Left lung (tissue), 14 donors: ENCODE measurements around the gene ALDH1A1. TPM values are rescaled to one million over a fixed set of nuclear protein-coding genes. Genes with fewer than 3 reads are reported as not detected.

Source experiments
- ATAC-seq: fragments of 200-7000 bp; cut with Tn5 transposase; one replicate; pipeline ENCODE4 v1.9.1; 2020; ENCODE audit warnings: moderate library complexity
- DNase-seq, 4 donors: peaks; one replicate each; pipeline ENCODE4 v3.0.0-alpha.2; 2013 to 2020
- H3K27ac ChIP-seq, 2 donors: fragments of 200-600 bp; sonication (generic) in 1 of 2; one replicate each; pipeline versions ENCODE4 v1.5.0 to v1.8.0; 2020 to 2021
- H3K27me3 ChIP-seq, 2 donors: fragments of 200-600 bp; sonication (generic) in 1 of 2; one replicate each; pipeline versions ENCODE4 v1.5.0 to v1.8.0; 2020 to 2021
- H3K36me3 ChIP-seq, 2 donors: fragments of 200-600 bp; sonication (generic) in 1 of 2; one replicate each; pipeline versions ENCODE4 v1.5.0 to v1.8.0; 2020 to 2021
- H3K4me1 ChIP-seq, 2 donors: fragments of 200-600 bp; one replicate each; pipeline ENCODE4 v1.8.0; 2021
- H3K4me3 ChIP-seq, 2 donors: fragments of 200-600 bp; sonication (generic) in 1 of 2; one replicate each; pipeline versions ENCODE4 v1.5.0 to v1.8.0; 2020 to 2021; ENCODE audit warnings: mild to moderate bottlenecking in 1 of 2
- H3K9me3 ChIP-seq, 2 donors: fragments of 200-600 bp; sonication (generic) in 1 of 2; one replicate each; pipeline versions ENCODE4 v1.5.0 to v1.8.0; 2020 to 2021
- intact Hi-C, 2 donors: fragments of 100-400 bp; cut with DNase I; formaldehyde crosslinking; loops; one replicate each; pipeline versions ENCODE4 v1.11.2 to v1.14.2; 2022
- long read RNA-seq, 12 donors: library from polyadenylated mRNA in 2 of 12; unstranded in 2 of 12; transcript quantifications; one replicate each; pipeline ENCODE4 v2.0.0 and lab custom pipeline, GENCODE V29; 2019 to 2026
- polyA plus RNA-seq, 6 donors: library from polyadenylated mRNA; unstranded; fragments of 120-200 nt; gene quantifications; one replicate each; pipeline ENCODE4 v1.2.1, GENCODE V29; 2013; ENCODE audit not compliant: insufficient read length in 6 of 6
- total RNA-seq, 2 donors: library from RNA; stranded (reverse); fragmentation: NEBNext Ultra II Directional; extraction: Animal tissue kit (Norgen Biotek cat#: 25700); gene quantifications; one replicate each; pipeline ENCODE4 v1.2.1, GENCODE V29; 2021
- TF ChIP-seq, protein P1 (sequence below), 2 donors: fragments of 200-600 bp; sonication (generic) in 1 of 2; IDR thresholded peaks; one replicate each; pipeline versions ENCODE4 v1.5.0 to v1.8.0; 2021; ENCODE audit warnings: antibody characterized with exemption in 2 of 2
- donor health status: DM: no; HTN: yes; CAD: no.
- donor health status: DM: no; HTN: no; CAD: no.

ALDH1A1 gene
- total RNA-seq (100 to 1,000 TPM in 1 of 2 donors, 10 to 100 TPM in 1; 77.7 to 126 TPM), polyA plus RNA-seq (10 to 100 TPM; 23.2 to 50.6 (median 42.5) TPM)
- long read RNA-seq, donor 1, transcript ALDH1A1-201 (13 exons, 2,107 nt), result major isoform, 22 of 22 reads
- long read RNA-seq, donor 1, partial matches to known transcripts, result 0 of 22 reads
- long read RNA-seq, donor 1, other reads (novel, unspliced or antisense), result 0 of 22 reads
- long read RNA-seq, donor 2, transcript ALDH1A1-201 (13 exons, 2,107 nt), result major isoform, 11 of 22 reads
- long read RNA-seq, donor 2, partial matches to known transcripts, result 11 of 22 reads
- long read RNA-seq, donor 2, other reads (novel, unspliced or antisense), result 0 of 22 reads
- long read RNA-seq, donor 3, transcript ALDH1A1-201 (13 exons, 2,107 nt), result major isoform, 6 of 6 reads
- long read RNA-seq, donor 3, partial matches to known transcripts, result 0 of 6 reads
- long read RNA-seq, donor 3, other reads (novel, unspliced or antisense), result 0 of 6 reads
- long read RNA-seq, donor 4, transcript ALDH1A1-201 (13 exons, 2,107 nt), result major isoform, 57 of 68 reads
- long read RNA-seq, donor 4, partial matches to known transcripts, result 6 of 68 reads
- long read RNA-seq, donor 4, other reads (novel, unspliced or antisense), result 5 of 68 reads
- long read RNA-seq, donor 5, transcript ALDH1A1-201 (13 exons, 2,107 nt), result major isoform, 16 of 28 reads
- long read RNA-seq, donor 5, partial matches to known transcripts, result 12 of 28 reads
- long read RNA-seq, donor 5, other reads (novel, unspliced or antisense), result 0 of 28 reads
- long read RNA-seq, donor 6, transcript ALDH1A1-201 (13 exons, 2,107 nt), result major isoform, 16 of 16 reads
- long read RNA-seq, donor 6, partial matches to known transcripts, result 0 of 16 reads
- long read RNA-seq, donor 6, other reads (novel, unspliced or antisense), result 0 of 16 reads
- long read RNA-seq, donor 7, transcript ALDH1A1-201 (13 exons, 2,107 nt), result major isoform, 7 of 12 reads
- long read RNA-seq, donor 7, partial matches to known transcripts, result 5 of 12 reads
- long read RNA-seq, donor 7, other reads (novel, unspliced or antisense), result 0 of 12 reads
- long read RNA-seq, donor 8, transcript ALDH1A1-201 (13 exons, 2,107 nt), result major isoform, 8 of 9 reads
- long read RNA-seq, donor 8, partial matches to known transcripts, result 0 of 9 reads
- long read RNA-seq, donor 8, other reads (novel, unspliced or antisense), result 0 of 9 reads
- long read RNA-seq, donor 9, result 0 reads
- long read RNA-seq, donor 10, transcript ALDH1A1-201 (13 exons, 2,107 nt), result major isoform, 45 of 53 reads
- long read RNA-seq, donor 10, partial matches to known transcripts, result 3 of 53 reads
- long read RNA-seq, donor 10, other reads (novel, unspliced or antisense), result 5 of 53 reads
- long read RNA-seq, donor 11, partial matches to known transcripts, result 161 of 163 reads
- long read RNA-seq, donor 11, other reads (novel, unspliced or antisense), result 0 of 163 reads
- long read RNA-seq, donor 12, transcript ALDH1A1-201 (13 exons, 2,107 nt), result major isoform, 6 of 6 reads
- long read RNA-seq, donor 12, partial matches to known transcripts, result 0 of 6 reads
- long read RNA-seq, donor 12, other reads (novel, unspliced or antisense), result 0 of 6 reads

DNA sequence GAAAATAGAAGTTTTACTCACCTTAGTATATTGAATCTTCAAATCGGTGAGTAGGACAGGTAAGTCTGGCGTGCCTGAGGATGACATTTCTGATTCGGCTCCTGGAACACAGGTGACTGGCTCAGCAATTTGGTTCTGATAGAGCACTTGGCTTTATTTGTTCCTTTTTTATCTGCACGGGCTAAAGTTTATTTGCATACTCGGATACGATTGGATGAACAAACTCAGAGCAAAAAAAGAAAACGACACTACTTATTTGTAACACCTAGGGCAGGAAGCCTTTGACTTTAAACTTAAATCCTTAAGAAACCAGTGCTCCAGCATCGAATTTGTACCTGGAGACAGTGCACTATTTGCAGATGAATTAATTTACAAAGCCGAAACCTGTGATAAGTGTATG is at the start of gene ALDH1A1:
TSS of gene ALDH1A1 (minus strand) at position 140 of the 400 bp plus-strand sequence. CDS start at position 87, 53 bp downstream.
- H3K4me3 ChIP-seq, result peak within 1 kb of the TSS; percentile 34 to 42
- peak in 2 of 4 donors; percentile 34 to 39 for DNase-seq
- TF ChIP-seq, protein P1, sequence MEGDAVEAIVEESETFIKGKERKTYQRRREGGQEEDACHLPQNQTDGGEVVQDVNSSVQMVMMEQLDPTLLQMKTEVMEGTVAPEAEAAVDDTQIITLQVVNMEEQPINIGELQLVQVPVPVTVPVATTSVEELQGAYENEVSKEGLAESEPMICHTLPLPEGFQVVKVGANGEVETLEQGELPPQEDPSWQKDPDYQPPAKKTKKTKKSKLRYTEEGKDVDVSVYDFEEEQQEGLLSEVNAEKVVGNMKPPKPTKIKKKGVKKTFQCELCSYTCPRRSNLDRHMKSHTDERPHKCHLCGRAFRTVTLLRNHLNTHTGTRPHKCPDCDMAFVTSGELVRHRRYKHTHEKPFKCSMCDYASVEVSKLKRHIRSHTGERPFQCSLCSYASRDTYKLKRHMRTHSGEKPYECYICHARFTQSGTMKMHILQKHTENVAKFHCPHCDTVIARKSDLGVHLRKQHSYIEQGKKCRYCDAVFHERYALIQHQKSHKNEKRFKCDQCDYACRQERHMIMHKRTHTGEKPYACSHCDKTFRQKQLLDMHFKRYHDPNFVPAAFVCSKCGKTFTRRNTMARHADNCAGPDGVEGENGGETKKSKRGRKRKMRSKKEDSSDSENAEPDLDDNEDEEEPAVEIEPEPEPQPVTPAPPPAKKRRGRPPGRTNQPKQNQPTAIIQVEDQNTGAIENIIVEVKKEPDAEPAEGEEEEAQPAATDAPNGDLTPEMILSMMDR (IDR thresholded peaks at IDR 0.05), result no peak
- no peaks in the 10 kb centered on the region for H3K27me3 ChIP-seq
- H3K27ac ChIP-seq, result peak within 1 kb of the TSS; percentile 72 to 83
- intact Hi-C loops, result no loop called here
- H3K36me3 ChIP-seq, result no peaks in the 10 kb centered on the region
- H3K4me1 ChIP-seq, result peaks cover 5 to 68% of the 10 kb centered on the region in 2 donors
- peak; percentile 86 for ATAC-seq
- H3K9me3 ChIP-seq, result no peaks in the 10 kb centered on the region

DNA sequence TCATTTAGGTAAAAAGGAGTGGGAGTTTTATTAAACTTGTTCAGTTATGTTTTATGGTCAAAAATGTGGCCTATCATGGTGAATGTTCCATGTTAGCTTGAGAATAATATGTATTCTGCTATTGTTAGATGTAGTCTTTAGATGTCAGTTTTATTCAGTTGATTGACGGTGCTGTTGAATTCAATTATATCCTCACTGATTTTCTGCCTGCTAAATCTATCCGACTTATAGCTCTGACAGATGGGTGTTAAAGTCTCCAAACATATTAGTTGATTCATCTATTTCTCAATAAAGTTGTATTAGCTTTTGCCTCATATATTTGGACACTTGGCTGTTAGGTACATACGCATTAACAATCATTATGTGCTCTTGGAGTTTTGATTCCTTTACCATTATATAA is 49.0 kb upstream of the ALDH1A1 start:
- TF ChIP-seq, protein P1 (IDR thresholded peaks at IDR 0.05), result no peak
- Histone ChIP-seq H3K36me3 (no peaks in the 10 kb centered on the region), H3K27me3 (no peaks in the 10 kb centered on the region), H3K4me1 (peaks cover 0 to 8% of the 10 kb centered on the region in 2 donors), H3K4me3 (no peak overlapping the region), H3K27ac (no peak overlapping the region), H3K9me3 (no peaks in the 10 kb centered on the region)
- no peak for ATAC-seq
- intact Hi-C loops, result no loop called here
- no peak for DNase-seq

- ATAC-seq (no peak), DNase-seq (no peak)
- peaks cover 0 to 8% of the 10 kb centered on the region in 2 donors for H3K4me1 ChIP-seq
- no peak overlapping the region for H3K4me3 ChIP-seq
- no peaks in the 10 kb centered on the region for H3K27me3 ChIP-seq
- intact Hi-C loops, result no loop called here
- H3K36me3 ChIP-seq, result no peaks in the 10 kb centered on the region
- no peak overlapping the region for H3K27ac ChIP-seq
- TF ChIP-seq, protein P1 (IDR thresholded peaks at IDR 0.05), result no peak
- no peaks in the 10 kb centered on the region for H3K9me3 ChIP-seq
These were observed 45.5 kb upstream of the ALDH1A1 start for GRCh38 chr9:72998363-72998762.

DNA sequence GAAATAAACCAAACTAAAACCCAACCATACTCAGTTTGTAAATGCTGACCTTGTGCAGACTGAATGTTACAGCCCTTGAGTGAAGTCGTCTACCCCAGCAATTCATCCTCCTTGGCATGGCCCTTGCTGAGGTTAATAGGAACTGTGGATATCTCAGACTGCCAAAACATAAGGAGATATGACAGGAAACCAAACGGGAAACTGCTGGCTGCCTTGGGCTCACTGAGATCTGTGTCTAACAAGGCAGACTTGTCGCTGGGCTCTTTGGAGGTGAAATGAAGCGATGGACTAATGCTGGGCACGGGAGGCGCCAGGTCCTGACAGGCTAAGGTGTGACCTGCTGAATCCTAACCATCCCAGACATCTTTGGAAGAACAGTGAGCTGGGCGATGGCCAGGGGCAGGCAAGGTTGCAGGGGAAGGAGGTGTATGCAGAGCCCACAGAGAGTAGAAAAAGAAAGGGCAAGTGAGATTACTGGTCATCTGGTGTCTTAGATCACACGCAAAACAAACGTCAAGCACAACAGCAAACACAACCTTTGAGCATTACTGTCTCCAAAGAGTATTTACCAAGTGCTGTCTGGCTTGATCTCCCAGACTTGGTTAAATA is 44.6 kb upstream of the ALDH1A1 start:
- peak; percentile 23 for ATAC-seq
- intact Hi-C loops, result no loop called here
- DNase-seq, result peak in 1 of 4 donors; percentile 41

More for the DNA sequence above, 44.6 kb upstream of the ALDH1A1 start:
- Histone ChIP-seq H3K9me3 (no peaks in the 10 kb centered on the region), H3K27ac (no peak overlapping the region), H3K4me1 (peaks cover 0 to 8% of the 10 kb centered on the region in 2 donors), H3K36me3 (no peaks in the 10 kb centered on the region), H3K4me3 (no peak overlapping the region), H3K27me3 (no peaks in the 10 kb centered on the region)
- TF ChIP-seq, protein P1 (IDR thresholded peaks at IDR 0.05), result no peak
